ENCODE measurements around the gene PTH1R.

DNA sequence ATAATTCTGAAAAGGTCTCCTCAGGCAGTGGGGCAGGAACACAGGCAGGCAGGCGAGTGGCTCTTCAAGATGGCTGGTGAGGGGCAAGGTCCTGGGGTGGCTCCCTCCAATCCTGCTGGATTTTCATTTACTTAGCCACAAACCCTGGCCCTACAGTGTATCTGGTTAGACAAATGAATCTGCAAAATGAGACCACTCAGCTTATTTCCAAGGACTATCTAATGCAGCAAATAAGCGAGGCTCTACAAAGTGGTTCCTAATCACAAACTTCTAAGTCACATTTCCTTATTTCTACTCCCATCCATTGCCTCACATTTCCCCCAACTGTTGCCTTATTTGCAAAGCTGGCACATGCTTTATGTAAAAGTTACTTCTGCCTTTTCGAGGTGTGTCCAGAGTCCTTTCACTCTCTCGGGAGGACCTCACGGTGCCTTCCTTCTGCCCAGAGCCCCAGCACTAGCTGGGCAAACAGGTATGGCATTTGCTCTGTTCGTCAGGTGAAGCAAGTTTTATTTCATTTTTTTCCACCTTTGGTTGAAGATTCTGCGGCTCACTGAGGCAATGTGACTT is 58.6 kb downstream of the PTH1R start:
- TF ChIP-seq, protein P1, sequence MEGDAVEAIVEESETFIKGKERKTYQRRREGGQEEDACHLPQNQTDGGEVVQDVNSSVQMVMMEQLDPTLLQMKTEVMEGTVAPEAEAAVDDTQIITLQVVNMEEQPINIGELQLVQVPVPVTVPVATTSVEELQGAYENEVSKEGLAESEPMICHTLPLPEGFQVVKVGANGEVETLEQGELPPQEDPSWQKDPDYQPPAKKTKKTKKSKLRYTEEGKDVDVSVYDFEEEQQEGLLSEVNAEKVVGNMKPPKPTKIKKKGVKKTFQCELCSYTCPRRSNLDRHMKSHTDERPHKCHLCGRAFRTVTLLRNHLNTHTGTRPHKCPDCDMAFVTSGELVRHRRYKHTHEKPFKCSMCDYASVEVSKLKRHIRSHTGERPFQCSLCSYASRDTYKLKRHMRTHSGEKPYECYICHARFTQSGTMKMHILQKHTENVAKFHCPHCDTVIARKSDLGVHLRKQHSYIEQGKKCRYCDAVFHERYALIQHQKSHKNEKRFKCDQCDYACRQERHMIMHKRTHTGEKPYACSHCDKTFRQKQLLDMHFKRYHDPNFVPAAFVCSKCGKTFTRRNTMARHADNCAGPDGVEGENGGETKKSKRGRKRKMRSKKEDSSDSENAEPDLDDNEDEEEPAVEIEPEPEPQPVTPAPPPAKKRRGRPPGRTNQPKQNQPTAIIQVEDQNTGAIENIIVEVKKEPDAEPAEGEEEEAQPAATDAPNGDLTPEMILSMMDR (IDR thresholded peaks at IDR 0.05; ENCODE audit: low read depth, low read length) = no peak
- TF ChIP-seq EZH2phosphoT487 (IDR thresholded peaks at IDR 0.05; ENCODE audit: low read depth) = no peak

Data from OCI-LY3 (cell line).